HG03565 (cell line): ENCODE data around the gene GRIA4.

ENCODE experiments used
- ATAC-seq: cut with Tn5 transposase; IDR thresholded peaks from one replicate; pipeline ENCODE4 v1.9.1; 2021; ENCODE audit warnings: mild to moderate bottlenecking, moderate library complexity; ENCODE audit not compliant: unreplicated experiment

The GRIA4 gene

DNA sequence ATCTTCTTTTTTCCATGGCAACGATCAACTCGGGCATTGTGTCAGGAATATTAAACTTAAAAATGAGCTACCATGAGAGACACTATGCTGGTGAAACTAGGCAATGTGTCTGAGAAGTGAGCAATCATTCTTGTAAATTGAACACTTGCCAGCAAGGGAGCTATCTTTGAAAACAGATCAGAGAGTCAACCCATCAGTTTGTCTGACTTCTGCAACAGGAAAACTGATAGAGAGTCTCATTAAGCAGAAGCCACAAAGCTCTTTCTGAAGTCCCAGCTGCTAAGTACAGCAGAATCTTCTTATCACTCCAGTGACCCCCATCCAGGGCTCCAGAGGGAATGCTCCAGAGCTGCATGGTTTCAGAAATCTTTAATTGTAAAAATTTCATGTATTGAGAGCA is 297.4 kb downstream of the GRIA4 start:
- no peak for ATAC-seq

GRCh38 chr11:105910095-105910715 is 300.3 kb downstream of the GRIA4 start:
- no peak for ATAC-seq

- no peak for ATAC-seq
Measured at GRCh38 chr11:105911454-105911853, 301.6 kb downstream of the GRIA4 start.

DNA sequence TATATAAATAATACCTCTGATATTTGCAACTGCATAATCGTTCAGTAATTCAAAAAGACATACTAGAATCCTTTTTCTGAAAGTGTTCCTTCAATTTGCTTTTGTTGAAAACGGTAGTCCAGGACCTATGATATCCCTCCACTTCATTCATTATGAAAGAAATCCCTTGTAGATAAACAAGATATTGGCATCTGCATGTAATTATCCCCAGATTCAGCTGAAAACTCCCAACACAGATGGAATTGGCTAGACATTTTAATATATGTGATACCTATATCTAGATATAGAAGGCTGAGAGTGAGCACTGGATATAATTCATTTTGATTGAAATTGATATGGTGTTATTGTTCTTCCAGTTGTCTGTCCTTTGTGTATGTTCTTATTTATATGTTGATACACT is 302.8 kb downstream of the GRIA4 start:
- no peak for ATAC-seq

GRCh38 chr11:105915021-105915420 is 305.1 kb downstream of the GRIA4 start:
- ATAC-seq: no peak

DNA sequence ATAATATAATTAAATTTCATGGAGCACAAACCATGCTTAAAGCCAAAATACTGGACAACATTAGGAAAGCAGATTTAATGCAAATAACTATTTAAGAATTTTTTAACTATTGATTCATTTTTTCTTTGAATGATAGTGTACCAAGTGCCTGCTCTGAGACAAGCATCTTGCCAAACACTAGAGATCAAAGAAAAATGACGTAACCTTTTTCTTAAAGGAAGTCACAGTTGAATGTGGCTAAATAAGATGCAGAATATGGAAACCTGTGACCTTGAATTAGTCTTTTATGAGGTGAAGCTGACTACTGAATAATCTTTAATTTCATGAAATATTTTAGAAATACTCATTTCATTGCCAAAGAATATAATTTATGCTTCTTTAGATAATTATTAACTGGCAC is 308.2 kb downstream of the GRIA4 start:
- no peak for ATAC-seq

DNA sequence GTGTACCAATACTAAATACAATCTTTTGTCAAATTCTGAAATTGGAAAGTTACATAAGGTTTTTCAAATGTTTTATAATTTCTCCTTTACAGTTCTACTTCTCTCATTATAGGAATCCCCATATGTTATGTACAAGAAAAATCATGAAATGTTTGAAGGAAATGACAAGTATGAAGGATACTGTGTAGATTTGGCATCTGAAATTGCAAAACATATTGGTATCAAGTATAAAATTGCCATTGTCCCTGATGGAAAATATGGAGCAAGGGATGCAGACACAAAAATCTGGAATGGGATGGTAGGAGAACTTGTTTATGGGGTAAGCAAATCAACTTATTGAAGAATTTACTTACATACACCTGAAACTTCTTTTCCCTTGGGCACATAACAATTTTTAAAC is 308.7 kb downstream of the GRIA4 start:
- ATAC-seq: no peak

DNA sequence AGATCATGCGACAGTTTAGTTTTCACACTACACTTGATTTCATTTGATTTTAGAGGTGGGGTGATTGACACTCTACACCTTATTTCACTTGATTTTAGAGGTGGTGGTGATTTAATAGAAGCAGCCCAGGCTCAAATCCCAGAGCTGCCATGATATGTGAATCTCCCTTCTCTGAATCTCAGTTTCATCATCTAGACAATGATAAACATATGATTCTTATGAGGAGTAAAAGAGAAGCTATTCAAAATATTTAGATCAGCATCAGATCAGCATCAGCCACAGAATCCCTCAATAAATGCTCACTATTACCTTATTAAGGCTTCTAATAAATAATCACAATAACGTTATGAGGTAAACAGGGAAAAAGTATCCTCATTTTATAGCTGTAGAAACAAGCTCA is 313.4 kb downstream of the GRIA4 start:
- no peak for ATAC-seq

GRCh38 chr11:105923807-105924206 is 313.9 kb downstream of the GRIA4 start:
- no peak for ATAC-seq

DNA sequence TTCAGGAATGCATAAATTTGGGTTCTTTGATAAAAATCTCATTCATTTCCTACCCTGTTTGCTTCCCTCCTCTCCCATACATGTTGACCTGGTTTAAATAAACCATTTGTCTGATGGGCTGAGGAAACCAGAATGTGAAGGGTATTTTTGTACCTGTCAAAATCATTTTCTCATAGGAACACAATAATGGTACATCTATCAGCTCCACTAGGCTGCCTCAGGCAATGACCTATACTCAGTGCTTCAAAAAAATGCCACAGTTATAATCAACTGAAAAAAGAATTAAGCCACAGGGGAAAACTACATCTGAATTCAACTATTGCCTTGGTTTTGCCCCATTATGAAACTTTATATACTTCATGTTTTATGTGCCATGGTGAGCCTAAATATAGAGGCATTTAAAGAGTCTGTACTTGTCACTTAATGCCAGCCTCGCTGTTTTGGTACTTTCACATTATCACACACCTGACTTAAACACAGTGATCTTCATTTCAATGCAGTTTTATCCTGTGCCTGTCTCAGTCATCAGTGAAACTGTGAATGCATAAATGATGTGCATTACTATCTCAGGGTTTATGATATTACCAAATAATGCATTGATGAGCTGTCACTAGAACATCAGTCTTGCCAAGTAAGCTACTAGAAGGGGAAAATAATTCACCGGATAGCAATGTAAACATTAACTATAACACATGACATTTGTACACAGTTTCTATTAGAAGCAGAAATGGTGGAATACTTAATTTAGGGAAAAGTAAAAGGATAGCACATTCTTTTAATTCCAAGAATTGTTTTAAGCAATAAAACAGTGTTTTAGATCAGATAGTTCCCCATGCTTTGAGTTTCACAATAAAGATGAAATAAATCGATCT is 319.4 kb downstream of the GRIA4 start:
- no peak for ATAC-seq

- ATAC-seq: no peak
Measured at GRCh38 chr11:105933695-105934094, 323.8 kb downstream of the GRIA4 start.

DNA sequence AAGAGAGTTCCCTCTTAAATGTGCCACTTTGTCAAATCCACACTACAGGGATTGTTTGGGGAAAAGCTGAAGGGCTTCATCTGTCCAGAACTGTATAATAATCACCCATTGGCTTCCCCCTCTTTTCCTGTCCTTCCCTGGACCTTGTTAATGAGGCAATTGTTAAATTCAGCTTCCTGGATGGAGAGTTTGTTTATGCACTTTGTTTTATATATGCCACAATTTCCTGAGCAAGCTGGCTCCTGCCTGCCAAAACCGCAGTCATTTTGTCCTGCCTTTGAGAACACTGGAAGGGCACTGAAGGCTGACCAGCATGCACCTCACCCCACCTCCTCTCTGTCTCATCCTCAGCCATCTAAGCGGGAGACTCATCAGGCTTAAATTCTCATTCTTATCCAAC is 325.9 kb downstream of the GRIA4 start:
- ATAC-seq: no peak

DNA sequence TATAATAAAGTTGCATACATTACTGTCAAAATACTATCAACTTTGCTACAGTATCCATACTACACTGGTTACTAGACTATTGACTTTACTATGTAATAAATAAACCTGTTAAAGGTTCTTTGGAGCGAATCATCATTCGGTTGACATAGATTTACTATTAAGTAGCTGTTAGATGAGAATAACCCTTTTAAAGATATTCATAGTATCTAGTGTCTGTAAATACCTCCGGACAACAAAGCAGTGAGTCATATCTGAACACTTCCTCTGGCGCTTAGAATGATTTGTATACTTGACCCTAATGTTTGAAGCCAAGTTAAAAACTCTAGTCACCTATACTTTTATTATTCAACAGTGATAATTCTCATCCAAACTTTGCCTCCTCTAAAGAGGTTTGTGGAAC is 327.5 kb downstream of the GRIA4 start:
- peak; percentile 80 for ATAC-seq

- ATAC-seq: no peak
Measured at GRCh38 chr11:105937738-105938137, 327.9 kb downstream of the GRIA4 start.

GRCh38 chr11:105942921-105943320 is 333.0 kb downstream of the GRIA4 start:
- no peak for ATAC-seq

- no peak for ATAC-seq
Measured at GRCh38 chr11:105948918-105949590, 339.2 kb downstream of the GRIA4 start.

DNA sequence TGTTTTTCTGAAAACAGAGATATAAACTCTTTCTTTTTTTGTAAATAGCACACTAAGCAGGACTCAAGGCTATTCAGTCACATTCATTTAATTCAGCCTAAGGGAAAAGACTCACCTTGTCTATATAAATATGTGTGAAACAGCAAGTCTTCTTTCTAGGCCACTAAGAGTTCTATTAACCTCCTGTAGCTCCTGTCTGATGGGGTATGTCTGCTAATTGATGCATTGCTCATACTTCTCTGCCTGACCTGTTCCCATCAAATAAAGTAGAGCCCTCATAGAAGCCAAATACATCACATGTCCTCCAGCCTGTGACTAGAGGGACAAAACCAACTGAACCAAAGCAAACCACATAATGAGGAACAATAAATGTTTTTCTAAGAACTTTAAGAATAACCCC is 344.0 kb downstream of the GRIA4 start:
- no peak for ATAC-seq

GRCh38 chr11:105960252-105961245 is 350.7 kb downstream of the GRIA4 start:
- ATAC-seq: no peak

DNA sequence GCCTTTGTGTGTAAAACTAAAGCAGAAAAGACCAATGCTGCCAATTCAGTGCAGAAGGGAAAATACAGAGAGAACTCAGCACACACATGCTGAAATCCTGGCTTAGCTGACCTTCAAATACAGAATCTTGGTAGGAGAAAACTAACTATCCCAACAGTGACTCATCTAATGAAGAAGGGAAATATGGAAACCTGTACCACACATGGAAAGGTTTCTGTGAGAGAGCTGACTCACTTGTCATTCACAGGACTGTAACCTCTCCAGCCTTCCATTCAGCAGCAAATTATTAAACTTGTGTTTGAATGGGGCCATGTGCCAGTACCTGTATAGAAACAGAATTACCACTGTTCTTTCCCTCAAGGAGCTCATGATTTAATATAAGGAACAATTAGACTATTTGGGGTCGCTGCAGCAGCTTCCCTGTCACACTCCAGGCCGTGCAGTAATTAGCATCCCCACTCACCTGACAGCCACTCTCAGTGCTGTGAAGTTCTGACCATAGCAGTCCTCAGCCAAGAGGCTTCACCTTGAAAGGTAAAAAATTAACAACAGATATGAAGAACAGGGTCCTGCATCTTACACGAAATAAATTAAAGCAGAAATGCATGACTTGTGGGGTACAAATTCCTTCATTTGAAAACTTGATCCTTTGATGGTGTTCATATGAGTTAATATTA is 358.3 kb downstream of the GRIA4 start:
- no peak for ATAC-seq

DNA sequence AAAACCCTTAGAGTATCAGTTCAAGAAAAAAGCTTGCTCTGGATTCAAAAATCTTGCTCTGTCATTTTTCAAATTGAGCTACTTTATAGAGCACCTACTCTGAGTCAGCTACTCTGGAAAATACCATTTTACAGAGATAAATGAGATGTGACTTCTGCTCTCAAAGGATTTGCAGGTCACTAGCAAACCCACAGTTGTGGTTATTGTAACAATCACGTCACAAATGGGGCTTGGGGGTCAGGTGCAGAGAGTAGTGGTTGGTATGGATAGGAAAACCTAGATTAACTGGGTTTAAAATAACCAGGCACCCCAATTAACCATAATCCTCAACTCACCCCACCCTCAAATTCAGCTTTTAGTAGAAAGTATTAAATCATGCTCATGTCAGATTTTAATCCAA is 359.9 kb downstream of the GRIA4 start:
- no peak for ATAC-seq
